ENCODE results near the gene MOK.
A peak's percentile ranks its signal among the peaks of the same experiment; 100 is the strongest.

MOK gene

GRCh38 chr14:102194856-102195255 is 110.1 kb downstream of the MOK start:
- Histone ChIP-seq H3K9me3 (no peaks in the 10 kb centered on the region), H3K4me1 (ENCODE audit: control insufficient read depth in 1 of 2, insufficient read depth in 1 of 2, low read depth in 1 of 2, low read length in 1 of 2) (peaks cover 10 to 17% of the 10 kb centered on the region in 2 experiments), H3K4me3 (ENCODE audit: low read depth in 1 of 2, low read length in 1 of 2) (no peak overlapping the region), H3K36me3 (peaks cover 47% of the 10 kb centered on the region), H3K27me3 (no peaks in the 10 kb centered on the region), H3K27ac (peak overlapping the region; percentile 46)
- no peak for TF ChIP-seq CTCF (IDR thresholded peaks at IDR 0.05)

DNA sequence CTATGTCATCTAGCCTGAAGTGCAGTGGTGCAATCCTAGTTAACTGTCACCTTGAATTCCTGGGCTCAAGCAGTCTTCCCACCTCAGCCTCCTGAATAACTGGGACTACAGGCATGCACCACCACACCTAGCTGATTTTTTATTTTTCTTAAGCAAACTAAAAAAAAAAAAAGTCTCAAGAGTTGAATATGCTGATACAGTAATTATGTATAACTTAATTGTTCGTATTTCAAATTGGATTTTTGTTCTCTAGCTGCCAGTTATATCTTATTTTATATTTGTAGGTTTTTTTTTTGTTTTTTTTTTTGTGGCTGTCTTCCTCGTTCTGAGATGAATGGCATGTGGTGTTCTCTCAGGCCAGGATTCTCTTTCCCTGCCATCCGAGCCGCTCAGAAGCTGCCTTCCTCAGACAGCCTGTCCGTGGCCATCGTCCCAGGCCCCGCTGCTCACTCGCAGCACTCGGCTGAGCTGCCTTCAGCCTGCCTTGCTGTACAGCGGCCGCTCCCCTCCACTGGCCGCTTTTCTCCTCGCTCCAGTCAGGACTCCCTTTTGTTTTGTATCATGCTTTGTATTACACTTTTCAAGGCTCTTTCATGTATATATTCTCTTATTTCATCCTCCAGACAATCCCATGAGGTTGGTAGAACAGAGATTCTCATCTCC is 112.0 kb downstream of the MOK start:
- H3K27ac ChIP-seq, result no peak overlapping the region
- H3K4me1 ChIP-seq (ENCODE audit: control insufficient read depth in 1 of 2, insufficient read depth in 1 of 2, low read depth in 1 of 2, low read length in 1 of 2), result peaks cover 10 to 13% of the 10 kb centered on the region in 2 experiments
- no peak overlapping the region for H3K4me3 ChIP-seq (ENCODE audit: low read depth in 1 of 2, low read length in 1 of 2)
- no peaks in the 10 kb centered on the region for H3K27me3 ChIP-seq
- peaks cover 29% of the 10 kb centered on the region for H3K36me3 ChIP-seq
- no peak for TF ChIP-seq CTCF (IDR thresholded peaks at IDR 0.05)
- no peaks in the 10 kb centered on the region for H3K9me3 ChIP-seq

GRCh38 chr14:102189874-102190273 is 115.1 kb downstream of the MOK start:
- Histone ChIP-seq H3K9me3 (no peaks in the 10 kb centered on the region), H3K4me3 (ENCODE audit: low read depth in 1 of 2, low read length in 1 of 2) (no peak overlapping the region), H3K27me3 (no peaks in the 10 kb centered on the region), H3K4me1 (ENCODE audit: control insufficient read depth in 1 of 2, insufficient read depth in 1 of 2, low read depth in 1 of 2, low read length in 1 of 2) (peaks cover 6 to 9% of the 10 kb centered on the region in 2 experiments), H3K27ac (no peak overlapping the region), H3K36me3 (no peaks in the 10 kb centered on the region)
- no peak for TF ChIP-seq CTCF (IDR thresholded peaks at IDR 0.05)

- H3K4me3 ChIP-seq (ENCODE audit: low read depth in 1 of 2, low read length in 1 of 2), result no peak overlapping the region
- H3K36me3 ChIP-seq, result no peaks in the 10 kb centered on the region
- TF ChIP-seq CTCF (IDR thresholded peaks at IDR 0.05), result no peak
- no peak overlapping the region for H3K27ac ChIP-seq
- peaks cover 6 to 9% of the 10 kb centered on the region in 2 experiments for H3K4me1 ChIP-seq (ENCODE audit: control insufficient read depth in 1 of 2, insufficient read depth in 1 of 2, low read depth in 1 of 2, low read length in 1 of 2)
- H3K9me3 ChIP-seq, result no peaks in the 10 kb centered on the region
- no peaks in the 10 kb centered on the region for H3K27me3 ChIP-seq
Observed at GRCh38 chr14:102188187-102188586, 116.8 kb downstream of the MOK start.

GRCh38 chr14:102187568-102188001 is 117.4 kb downstream of the MOK start:
- no peak for TF ChIP-seq CTCF (IDR thresholded peaks at IDR 0.05)
- Histone ChIP-seq H3K36me3 (no peaks in the 10 kb centered on the region), H3K27me3 (no peaks in the 10 kb centered on the region), H3K9me3 (no peaks in the 10 kb centered on the region), H3K4me1 (ENCODE audit: control insufficient read depth in 1 of 2, insufficient read depth in 1 of 2, low read depth in 1 of 2, low read length in 1 of 2) (peaks cover 3 to 6% of the 10 kb centered on the region in 2 experiments), H3K4me3 (ENCODE audit: low read depth in 1 of 2, low read length in 1 of 2) (no peak overlapping the region), H3K27ac (no peak overlapping the region)
